ENCODE measurements around the gene HTR1D.

The HTR1D gene

DNA sequence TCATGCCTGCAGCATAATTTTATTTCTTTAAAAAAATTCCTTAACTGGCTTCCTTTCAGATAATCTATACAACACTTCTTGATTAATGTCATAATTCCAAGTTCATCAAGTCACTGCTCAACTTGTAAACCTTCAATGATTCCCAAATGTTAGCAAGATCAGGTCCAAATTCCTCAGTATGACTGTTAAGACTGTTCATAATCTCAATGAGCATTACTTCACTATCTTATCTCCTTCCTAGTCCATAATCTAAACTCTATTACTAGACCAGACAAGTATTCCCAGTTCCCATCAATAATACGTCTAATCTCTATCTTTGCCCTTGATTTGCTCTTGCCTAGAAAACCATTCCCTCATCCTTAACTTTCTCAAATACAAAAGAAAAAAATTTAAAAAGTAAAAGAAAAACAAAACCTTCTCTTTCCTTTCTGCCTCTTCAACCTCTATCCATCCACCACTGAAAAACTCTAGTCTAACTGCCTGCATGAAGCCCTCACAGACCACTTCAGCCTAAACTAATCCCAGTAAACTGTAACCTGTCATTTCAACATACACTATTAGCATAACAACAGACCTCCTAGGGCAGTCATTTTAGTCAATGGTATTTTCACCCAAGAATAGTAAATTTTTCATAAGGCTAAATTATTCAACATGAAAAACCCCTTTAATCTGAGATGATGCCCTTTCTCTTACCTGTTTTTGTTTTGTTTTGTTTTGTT lies 64.2 kb downstream of the HTR1D start:
- in situ Hi-C loops (cut with MboI; ENCODE audit: low sequenced_read_pairs): no loop called here

DNA sequence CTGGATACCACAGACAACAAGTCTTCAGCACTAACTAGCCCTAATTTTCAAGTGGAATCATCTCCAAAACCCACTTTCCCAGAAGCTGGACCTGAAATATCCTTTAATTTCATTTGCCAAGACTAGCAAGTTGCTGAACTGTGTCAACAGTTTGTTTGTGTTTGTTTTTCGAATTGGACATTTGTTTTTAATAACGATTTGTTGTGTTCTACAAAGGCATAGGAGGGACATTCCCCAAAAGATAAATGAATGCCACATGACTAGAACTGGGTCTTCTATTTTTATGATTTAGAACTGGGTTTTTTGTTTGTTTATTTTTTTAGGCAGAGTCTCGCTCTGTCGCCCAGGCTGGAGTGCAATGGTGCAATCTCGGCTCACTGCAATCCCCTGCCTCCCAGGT lies 66.6 kb downstream of the HTR1D start:
- in situ Hi-C loops (cut with MboI; ENCODE audit: low sequenced_read_pairs): no loop called here

DNA sequence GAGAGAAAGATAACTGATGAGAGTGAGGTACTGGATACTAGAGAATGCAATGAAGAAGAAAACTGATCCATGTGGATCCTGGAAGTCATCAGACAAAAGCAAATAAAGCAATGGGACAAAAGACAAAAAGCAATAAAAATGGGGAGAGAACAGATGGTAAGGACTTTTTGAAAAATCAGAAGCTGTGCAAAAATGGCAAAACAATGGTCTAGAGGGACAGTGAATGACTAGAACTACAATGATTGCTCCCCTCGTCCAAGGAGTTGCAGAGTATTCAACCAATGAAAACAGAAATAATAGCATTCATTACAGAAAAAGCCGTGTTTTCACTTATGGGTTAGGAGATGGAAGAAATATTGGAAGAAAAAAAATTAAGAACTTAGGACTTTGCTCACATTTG lies 67.2 kb downstream of the HTR1D start:
- in situ Hi-C loops (cut with MboI; ENCODE audit: low sequenced_read_pairs): no loop called here

DNA sequence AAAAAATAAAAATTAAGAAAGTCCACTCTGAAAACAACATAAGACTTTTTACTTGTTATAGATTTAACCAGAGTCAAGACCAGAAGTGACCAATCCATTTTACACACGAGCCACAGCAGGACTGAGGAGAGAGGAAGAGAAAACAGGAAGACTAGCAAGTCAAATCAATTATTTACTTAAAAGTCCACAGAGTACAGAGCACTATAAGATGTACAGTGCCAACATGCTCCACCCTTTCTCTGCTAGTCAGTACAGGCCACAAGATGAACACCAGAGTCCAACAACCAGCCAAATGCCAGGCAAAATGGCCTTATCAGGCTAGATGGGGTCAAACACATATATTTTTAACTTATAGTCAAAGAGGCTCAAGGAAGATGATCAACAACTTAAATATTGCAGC lies 68.2 kb downstream of the HTR1D start:
- in situ Hi-C loops (cut with MboI; ENCODE audit: low sequenced_read_pairs): no loop called here

DNA sequence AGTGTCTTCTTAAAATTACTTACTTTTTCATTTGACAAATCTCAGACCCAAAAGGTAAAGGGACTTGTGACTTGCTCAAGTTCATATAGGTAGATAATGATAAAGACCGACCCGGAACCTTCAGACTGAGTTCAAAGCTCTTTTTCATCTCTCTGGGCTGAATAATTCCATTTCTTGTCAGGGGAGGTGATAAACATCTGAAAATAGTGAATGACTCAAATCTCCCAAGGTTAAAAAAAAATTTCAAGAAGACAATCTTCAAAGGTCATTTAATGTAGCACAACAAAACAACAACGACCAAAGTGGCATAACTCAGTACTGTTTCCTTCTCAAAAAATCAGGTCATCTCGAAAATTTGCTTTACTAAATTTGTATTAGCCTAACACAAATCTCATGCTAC lies 69.2 kb downstream of the HTR1D start:
- in situ Hi-C loops (cut with MboI; ENCODE audit: low sequenced_read_pairs): no loop called here
